GM21619 (cell line): Measurements from ENCODE around the gene PDGFC.

Experiments used
- ATAC-seq: cut with Tn5 transposase; IDR thresholded peaks from one replicate; pipeline ENCODE4 v1.9.1; 2021; ENCODE audit not compliant: unreplicated experiment

The PDGFC gene

DNA sequence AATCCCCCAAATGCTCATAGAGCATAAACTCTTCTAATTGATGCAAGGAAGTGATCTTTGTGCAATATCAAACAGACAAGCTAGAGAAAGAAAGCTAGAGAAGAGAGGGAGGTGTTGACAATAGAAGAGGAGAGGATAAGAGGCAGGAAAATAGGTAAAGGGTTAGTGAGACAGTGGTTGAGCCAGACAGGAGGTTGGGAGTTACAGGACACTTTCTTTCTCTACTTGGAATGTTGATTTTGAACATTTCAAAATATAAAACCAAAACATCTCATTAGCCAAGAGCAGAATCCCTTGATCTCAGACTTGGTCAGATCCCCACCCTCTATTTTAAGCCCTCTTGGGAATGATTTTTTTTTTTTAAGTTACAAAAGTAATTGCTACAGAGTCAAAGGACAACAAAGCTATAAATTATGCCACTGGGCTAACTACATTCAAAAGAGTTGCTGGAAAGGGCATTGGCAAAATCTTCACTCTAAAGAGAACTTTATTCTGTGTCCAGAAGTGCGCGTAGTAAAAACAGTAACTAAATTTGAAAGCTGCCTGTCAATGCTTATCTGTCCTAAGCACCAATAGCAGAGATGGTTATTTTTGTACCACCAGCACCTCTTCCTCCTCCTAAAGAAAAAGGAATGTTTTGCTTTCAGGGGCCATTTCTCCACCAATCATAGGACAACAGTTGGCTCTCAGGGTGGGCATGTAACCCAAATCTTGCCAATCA, 133.8 kb downstream of the PDGFC start:
- no peak for ATAC-seq

DNA sequence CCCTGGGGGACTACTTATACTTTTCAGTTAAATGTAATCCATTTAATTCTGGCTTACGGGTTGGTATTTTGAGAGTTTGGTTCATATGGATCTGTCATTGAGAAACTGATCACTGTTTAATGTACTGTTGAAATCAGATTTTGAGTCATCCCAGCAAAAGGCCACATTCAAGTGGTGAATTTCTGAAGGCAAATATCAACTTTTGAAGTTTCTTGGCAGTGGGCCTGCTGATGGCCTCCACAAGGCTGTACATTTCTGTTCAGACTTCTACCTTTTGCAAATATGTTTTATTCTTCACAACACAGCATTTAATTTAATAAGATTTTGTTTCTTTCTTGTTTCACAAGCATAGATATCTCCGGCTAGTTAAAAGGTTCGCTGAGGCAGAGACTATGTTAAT, 138.7 kb downstream of the PDGFC start:
- no peak for ATAC-seq

DNA sequence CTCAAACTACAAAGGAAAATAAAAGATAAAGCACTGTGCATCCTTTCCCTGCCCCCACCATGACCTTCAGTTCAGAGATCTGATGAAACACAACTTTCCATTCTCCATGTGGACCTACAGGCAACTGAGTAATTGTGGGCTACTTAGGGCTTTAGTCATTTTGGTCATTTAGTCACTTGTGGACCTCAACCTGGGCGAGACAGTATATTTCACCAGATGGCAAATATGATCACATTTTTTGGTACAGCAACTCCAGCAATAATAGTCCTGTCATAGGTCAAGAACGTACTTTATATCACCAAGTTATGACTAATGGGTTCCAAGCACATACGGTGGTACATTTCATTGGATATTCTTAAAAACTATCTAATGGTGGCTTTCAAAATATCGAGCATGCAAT, 141.2 kb downstream of the PDGFC start:
- no peak for ATAC-seq

DNA sequence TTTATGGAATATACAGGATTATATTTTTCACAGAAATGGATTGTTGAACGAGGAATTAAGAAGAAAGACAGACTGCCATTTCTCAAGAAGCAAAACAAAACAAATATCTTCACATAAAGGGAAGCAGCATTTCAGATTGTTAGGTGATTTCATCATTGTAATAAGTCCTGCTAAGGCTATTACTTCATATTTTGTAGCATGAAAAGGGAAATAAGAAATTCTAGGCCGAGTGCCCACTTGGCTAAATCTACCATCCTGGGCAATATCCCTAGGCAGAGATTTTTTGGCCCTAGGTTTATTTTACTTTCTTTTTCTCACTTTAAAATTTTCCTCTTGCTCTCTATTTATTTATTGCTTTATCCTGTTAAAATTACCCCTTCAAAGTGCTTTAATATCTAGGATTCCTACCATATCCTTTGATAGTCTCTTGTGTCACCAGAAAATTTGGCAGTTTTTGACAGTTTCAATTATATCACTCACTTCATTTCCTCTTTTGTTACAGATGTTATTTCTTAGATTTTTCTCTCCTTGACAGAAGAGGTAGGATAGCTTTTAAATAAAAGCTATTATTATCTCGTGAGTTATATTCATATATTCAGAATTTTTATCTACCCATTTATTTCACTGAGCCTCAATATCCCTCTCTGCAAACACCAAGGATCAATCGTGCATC, 142.3 kb downstream of the PDGFC start:
- ATAC-seq: no peak

DNA sequence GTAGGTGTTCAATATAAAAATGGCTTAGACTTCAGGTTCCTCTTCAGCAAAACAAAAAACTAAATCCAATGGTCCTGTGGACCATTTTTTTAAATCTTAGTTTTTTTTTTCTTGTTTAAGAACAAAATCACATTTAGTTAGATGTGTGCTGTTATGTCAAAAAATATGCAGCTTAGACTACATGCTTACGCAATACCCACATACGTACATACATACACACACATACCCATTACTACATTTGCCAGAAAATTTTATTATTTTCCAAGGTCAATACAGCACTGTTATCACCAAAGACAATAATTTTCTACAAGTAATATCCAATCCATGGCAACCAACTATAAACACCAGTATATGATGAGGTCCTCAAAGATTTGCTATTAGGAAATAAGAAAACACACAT, 144.1 kb downstream of the PDGFC start:
- ATAC-seq: no peak

DNA sequence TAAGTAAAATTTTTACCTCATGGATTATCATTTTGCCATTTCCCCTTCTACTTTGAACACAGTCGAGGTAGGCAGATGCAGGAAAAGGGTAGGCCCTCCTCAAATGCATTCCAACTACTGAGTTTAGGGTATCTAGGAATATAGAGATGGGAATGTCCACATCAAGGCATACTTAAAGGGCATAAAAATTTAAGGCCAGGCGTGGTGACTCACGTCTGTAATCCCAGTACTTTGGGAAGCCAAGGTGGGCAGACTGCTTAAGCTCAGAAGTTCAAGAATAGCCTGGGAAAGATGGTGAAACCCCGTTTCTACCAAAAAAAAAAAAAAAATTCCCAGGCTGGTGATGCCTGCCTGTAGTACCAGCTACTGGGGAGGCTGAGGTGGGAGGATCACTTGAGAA, 146.5 kb downstream of the PDGFC start:
- no peak for ATAC-seq

DNA sequence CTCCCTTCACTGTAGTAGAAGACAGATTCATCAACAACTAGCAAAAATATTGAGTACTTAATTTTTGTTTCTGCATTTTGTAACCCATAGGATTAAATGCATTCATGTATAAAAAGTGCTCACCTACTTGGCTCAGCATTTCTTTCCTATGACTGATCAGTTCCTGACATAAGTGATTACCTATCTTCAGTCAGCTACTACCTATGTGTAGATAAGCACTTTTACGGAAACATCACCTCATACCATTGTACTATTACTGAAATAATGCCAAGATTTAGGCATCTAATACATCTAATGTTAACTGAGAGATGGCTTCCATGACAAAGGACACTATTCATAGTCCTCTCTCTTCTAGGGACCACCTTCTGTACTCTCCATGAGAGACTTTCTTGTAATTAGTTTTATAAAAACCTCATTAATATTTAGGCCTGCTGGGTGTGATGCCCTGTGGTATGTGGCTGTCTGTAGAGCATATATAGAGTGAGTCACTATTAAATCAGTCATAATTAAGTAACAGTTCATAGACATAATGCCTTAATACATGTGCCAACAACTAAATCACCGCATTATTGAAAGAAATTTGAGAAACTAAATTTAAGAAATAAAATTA, 147.0 kb downstream of the PDGFC start:
- ATAC-seq: no peak

DNA sequence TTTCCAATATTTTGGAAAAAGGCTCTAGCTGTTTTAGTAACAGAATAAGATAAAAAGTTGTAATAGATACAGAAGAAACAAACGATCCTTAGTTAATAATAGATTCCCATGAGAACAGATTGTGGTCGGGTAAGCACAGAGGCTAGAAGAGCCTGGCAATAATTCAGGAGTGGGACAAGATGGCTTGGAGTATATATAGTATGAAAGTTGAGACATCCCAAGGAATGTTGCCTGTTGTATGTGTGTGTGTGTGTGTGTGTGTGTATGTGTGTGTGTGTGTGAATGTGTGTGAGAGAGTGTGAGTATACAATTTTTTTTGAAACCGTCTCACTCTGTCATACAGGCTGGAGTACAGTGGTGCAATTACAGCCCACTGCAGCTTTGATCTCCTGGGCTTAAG, 150.7 kb downstream of the PDGFC start:
- ATAC-seq: no peak

DNA sequence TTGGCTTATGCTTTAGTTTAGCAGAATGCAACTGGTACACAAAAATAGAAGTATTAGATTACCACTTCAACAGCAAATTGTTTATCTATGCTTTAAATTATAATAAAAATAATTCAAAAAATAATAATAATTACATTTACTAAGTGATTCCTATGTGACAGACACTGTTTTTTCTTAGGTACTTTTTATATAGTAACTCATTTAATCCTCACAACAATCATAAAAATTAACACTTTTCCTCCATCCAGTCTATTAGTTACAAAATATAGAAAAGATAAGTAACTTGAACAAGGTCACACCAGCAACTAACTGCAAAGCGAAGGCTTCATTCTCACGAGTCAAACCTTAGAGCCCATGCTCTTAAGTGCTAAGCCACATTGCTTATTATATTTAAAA, 155.2 kb downstream of the PDGFC start:
- no peak for ATAC-seq

DNA sequence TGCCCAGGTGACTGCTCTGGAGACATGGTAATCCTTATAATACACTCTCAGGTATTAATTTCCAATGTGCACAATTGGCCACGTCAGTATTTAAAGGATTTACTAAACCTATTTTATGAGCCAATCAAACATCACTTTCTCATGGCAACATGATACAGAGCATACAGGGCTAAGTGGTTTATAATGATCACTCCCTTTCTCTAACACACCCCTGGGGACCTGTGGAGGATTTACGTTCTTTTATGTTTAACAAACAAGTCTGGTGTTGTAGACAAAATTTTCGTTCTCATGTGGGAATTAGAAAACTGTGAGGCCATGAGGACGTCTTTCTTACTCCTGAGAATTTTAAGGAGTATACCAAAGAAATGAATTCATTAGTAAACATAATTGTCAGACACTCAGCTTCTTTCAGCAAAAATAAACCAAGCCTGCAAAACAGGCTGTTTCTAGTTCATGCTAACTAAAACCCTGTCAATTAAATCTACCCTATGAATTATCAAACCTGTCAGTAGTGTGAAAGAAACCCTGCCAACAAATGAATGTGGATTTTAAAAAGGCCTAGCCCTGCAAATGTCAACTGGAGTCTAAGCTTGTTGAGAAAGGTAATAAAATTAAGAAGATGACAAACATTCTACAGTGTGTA, 155.8 kb downstream of the PDGFC start:
- no peak for ATAC-seq

DNA sequence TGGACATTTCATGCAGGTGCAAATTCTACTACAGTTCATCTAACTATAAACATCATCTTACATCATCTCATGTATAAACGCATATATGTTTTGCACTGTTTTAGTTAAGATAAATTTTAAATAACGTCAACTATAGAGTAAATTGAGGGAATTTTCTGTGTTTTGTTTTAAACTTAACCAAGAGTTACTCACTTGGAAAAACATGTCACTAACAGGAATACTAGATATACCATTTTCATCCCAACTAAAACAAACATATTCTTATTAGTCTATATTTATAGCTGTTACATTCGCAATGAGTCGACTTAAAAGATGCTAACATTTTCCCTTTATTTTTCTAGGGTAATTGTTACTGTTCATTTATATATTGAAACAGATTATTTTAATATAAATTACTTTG, 159.6 kb downstream of the PDGFC start:
- no peak for ATAC-seq

DNA sequence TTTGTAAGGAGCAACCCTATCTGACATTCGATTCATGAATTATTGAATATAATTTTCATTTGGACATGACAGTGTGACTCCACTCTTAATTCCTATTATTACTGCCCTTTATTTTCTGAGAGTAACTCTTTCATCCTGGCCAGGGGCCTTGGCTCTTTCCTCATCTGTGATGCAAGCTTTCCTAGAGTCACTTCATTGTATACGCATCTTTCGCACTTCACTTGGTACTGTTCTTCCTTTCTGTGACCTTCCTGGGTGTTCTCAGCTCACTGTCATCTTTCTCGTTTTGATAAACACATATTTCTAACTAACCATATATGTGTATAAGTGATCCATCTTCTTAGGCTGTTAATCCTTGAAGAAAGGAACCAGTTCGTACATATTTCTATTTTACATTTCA, 160.3 kb downstream of the PDGFC start:
- ATAC-seq: no peak

DNA sequence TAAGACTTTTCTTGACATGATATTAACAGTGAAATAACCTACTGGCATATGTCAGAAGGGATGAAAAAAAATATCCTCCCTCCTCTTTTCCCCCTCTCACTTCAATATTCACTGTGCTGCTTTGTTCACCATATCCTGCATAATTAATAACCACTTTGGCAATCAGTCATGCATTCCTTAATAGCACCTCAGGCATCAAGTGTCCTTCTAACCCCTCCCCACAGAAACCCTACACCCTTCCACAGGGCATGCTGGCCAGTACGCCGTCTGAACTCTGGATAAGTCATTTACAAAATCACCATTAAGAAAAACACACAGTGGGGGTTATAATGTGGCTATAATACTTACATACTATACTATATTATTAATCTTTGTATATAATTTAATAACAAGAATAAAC, 165.9 kb downstream of the PDGFC start:
- no peak for ATAC-seq

DNA sequence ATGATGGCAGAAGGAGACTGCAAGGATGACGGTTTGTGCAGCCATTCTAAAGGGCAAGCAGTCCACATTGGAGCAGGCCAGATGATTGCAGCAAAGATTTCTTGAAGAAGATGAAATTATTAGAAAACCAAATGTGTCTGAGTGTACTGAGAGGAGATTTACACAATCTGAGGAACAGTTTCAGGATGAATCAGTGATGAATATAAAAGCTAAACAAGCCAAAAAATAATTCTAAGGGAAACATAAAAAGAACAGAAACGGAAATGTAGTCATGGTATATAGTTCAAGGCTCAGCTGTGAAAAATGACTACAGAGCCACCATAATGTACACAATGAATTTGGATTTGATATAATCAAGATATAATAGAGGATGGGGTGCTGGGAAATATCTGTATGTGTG, 168.5 kb downstream of the PDGFC start:
- no peak for ATAC-seq

DNA sequence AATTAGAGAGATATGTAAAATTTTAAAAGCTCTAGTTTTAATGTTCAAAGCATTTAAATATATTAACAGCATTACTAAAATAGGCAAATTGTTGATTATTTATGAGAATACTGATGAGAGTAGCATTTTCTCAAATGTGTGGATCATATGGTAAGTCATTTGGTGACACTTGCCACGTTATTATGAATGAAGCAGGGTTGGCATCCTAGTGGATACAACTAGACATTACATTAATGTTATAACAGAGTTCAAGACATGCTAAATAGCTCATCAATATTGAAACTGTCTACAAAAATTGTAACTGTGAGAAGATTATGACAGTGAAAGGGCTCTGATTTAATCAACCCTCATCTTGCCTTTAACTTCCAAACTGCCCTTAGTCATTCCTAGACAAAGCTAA, 171.1 kb downstream of the PDGFC start:
- no peak for ATAC-seq

DNA sequence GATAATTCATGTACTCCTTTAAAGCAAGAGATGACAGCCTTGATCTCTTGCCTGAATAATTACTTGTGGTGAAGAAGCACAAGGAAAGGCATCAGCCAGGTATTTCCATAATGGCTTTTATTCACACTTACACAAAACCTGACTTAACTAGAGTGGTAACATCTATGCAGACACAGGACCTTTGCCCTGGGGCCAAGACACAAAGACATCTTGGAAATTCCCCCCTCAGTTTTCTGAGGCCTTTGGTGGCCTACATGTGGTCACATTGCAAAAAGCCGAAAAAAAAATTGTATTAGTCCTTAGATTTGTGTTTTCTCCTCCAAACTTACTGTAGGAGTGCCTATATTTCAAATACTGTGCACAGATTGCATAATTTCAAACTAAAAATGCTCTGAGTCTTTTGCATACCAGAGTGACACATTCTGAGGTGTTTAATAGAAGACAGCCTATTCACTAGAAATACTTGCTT, 172.4 kb downstream of the PDGFC start:
- ATAC-seq: no peak

DNA sequence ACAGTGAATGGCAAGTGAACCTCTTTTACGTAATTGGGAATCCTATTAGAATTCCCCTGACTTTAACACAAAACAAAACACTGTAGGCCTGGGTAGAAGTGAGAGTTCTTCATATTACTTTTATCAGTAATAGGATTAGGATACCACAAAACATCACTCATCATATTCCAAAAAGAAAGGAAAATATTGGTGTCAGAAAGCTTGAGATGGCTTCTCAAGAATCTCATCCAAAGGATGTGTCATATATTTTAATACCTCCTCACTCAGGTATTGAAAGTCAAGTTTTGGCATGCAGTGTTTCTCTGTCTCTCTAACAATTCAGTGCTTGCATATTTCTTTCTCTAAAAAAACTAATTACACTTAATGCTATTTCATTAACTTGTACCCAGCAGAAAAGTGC, 173.2 kb downstream of the PDGFC start:
- no peak for ATAC-seq

DNA sequence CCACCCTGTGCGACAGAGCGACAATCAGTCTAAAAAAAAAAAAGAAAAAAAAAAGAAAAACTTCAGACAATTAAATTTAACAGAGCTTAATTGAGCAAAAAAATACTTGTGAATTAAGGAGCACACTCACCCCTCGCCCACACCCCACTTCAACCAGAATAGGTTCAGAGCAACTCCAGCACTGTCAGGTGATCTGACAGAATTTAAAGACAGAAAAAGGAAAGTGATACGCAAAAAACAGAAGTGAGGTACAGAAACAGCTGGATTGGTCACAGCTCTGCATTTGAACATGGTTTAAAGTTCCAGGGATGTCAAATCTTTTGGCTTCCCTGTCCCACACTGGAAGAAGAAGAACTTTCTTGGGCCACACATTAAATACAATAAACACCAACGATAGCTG, 174.4 kb downstream of the PDGFC start:
- ATAC-seq: no peak

DNA sequence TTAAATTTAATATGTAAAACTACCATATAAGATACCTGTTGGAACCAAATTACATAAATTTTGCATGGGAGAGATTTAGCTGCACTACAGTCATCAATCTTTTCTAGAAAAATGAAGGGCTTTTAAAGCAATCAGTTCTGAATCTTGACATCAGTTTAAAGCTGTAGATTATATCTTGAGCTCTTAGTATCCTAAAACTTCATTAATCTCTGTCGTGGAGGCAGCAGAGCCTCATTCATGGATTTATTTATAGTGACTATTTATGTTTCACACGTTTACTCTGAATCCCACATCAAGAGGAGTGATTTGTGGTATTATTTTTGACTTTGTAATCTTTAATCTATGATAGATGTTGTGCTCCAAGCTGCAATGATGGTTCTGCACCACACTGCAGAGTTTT, 175.9 kb downstream of the PDGFC start:
- no peak for ATAC-seq

DNA sequence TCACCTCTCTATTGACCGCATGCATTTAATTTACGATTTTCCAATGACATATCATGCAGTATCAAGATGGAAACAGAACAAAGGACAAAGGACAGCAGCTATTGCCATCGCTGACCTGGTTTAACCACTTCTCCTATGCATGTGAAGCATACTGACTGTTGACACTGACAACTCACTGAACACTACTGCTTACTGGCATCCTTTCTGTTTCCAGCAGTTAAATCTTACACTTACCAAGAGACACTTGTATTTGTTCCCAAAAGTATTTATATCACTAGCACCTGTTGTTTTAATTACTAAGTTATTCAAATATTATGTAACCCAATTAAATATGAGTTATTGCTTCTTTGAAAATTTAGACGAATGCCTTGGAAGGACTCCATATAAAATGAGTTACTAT, 176.7 kb downstream of the PDGFC start:
- ATAC-seq: no peak

DNA sequence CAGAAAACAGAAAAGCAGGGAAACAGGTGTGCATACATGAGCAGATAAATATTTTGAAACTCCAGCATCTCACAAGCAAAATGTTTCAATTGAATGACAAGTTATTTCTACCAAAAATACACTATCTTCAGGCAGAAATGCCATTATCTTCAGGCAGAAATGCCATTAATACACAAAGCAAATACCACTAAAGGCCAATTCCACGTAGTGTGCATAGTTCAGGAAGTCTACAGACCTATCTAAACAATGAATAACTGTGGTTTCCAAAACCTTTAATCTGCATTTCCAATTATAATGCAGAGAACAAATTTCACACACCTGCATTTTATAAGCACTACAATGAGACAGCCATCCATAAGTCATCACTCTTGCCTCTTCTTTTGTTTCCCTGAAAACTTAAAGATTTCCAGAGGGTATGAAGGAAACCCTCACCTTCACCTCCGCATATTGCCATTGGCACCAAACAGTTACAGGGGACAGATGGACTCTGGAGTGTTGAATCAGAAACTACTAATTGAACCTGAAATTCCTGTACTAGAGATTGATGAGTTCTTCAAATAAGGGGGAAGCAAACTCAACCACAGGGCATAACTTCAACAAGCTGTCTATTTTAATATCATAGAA, 179.0 kb downstream of the PDGFC start:
- no peak for ATAC-seq

DNA sequence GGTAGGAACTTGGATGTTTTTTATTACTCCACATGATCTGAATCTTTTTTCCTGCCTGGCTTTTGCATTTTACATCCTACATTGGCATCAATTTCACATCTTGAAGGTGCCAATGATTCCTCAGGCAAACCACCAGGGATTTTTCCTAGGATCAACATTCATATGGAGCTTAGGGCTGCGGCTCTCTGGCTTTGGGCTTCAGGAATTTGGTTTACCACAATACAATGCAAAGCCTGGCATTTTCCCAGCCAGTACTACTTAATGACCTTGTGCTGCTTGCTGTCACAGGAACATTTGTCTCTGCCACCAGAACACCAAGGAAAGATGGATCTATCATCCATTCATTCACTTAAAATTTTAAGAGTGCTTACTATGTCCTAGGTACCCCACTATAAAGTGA, 180.7 kb downstream of the PDGFC start:
- ATAC-seq: no peak
